Endothelial cell of umbilical vein (primary cell): ENCODE results near the gene PLXDC2. TPM values are rescaled to one million over a fixed set of nuclear protein-coding genes. Genes with fewer than 3 reads are reported as not detected.

Source experiments
- BruUV-seq: library from RNA; stranded (reverse); fragments of 400-500 nt; replicated peaks from 2 replicates; lab custom pipeline; 2021; lab: Mats Ljungman, UMichigan
- CTCF ChIA-PET: fragments of 300-600, 350-600 bp; sonication (Branson Sonifier 250); formaldehyde crosslinking; loops from one replicate; lab custom pipeline; 2021; ENCODE audit warnings: antibody characterized with exemption, inconsistent platforms; lab: Charles Lee
- POLR2A ChIA-PET: fragments of 300-600, 350-600 bp; sonication (Branson Sonifier 250); formaldehyde crosslinking; loops from one replicate; lab custom pipeline; 2021; ENCODE audit warnings: antibody characterized with exemption, inconsistent platforms; lab: Charles Lee
- DNase-seq: peaks from one replicate; pipeline ENCODE4 v3.0.0-alpha.2; 2011; ENCODE audit warnings: low read depth, low spot score
- FAIRE-seq: peaks from 2 replicates; lab custom pipeline; 2011; peaks lifted over from hg19 to GRCh38; lab: Jason Lieb, UNC
- H2AFZ ChIP-seq: 2 replicates; pipeline ENCODE4 v1.6.0; 2012; ENCODE audit warnings: low read depth, low read length, control low read depth, inconsistent platforms
- H3K27ac ChIP-seq: 2 replicates; pipeline ENCODE4 v1.5.1; 2011; ENCODE audit warnings: low read depth, mild to moderate bottlenecking, control low read depth, low read length, moderate library complexity; ENCODE audit not compliant: insufficient read depth
- H3K27me3 ChIP-seq, 2 experiments: 2 replicates each; pipeline versions ENCODE4 v1.6.0 to v1.6.1; 2011; ENCODE audit warnings: low read length in 2 of 2, mixed read lengths in 1 of 2; ENCODE audit not compliant: control insufficient read depth in 2 of 2, insufficient read depth in 2 of 2
- H3K36me3 ChIP-seq, 2 experiments: 2 replicates in 1 of 2; 3 replicates in 1 of 2; pipeline ENCODE4 v1.5.1; 2011; ENCODE audit warnings: low read length in 2 of 2, mild to moderate bottlenecking in 1 of 2, moderate library complexity in 1 of 2; ENCODE audit not compliant: control insufficient read depth in 2 of 2, insufficient read depth in 2 of 2; ENCODE audit errors: extremely low read depth in 1 of 2
- H3K4me1 ChIP-seq: 3 replicates; pipeline ENCODE4 v1.5.1; 2011; ENCODE audit warnings: mild to moderate bottlenecking, low read length; ENCODE audit not compliant: control insufficient read depth, insufficient read depth; ENCODE audit errors: extremely low read depth
- H3K4me2 ChIP-seq: 2 replicates; pipeline ENCODE4 v1.6.1; 2011; ENCODE audit warnings: low read length, control low read depth, mixed read lengths; ENCODE audit not compliant: insufficient read depth
- H3K4me3 ChIP-seq, 3 experiments: fragments of 200-600 bp in 1 of 3; sonication (generic), shearing (Covaris generic) in 1 of 3; replicated peaks in 1 of 3; 2 replicates each; pipeline ENCODE4 v1.5.1; 2011 to 2016; ENCODE audit warnings: control low read depth in 3 of 3, low read length in 3 of 3, mild to moderate bottlenecking in 2 of 3, inconsistent platforms in 1 of 3, low read depth in 1 of 3, moderate library complexity in 1 of 3; ENCODE audit not compliant: insufficient read depth in 1 of 3
- H3K79me2 ChIP-seq: 2 replicates; pipeline ENCODE4 v1.6.0; 2012; ENCODE audit warnings: low read length, inconsistent platforms; ENCODE audit not compliant: control insufficient read depth, insufficient read depth
- H3K9ac ChIP-seq: replicated peaks from 2 replicates; pipeline ENCODE3; 2011; ENCODE audit warnings: low read length, control low read depth; ENCODE audit not compliant: insufficient read depth; ENCODE audit errors: extremely low read depth
- H3K9me1 ChIP-seq: replicated peaks from 3 replicates; pipeline ENCODE4 v1.6.0; 2011; ENCODE audit warnings: mild to moderate bottlenecking, low read length; ENCODE audit not compliant: control insufficient read depth, insufficient read depth; ENCODE audit errors: extremely low read depth
- H3K9me3 ChIP-seq: replicated peaks from 2 replicates; pipeline ENCODE4 v1.5.1; 2012; ENCODE audit warnings: low read length, inconsistent platforms; ENCODE audit not compliant: control insufficient read depth, insufficient read depth
- H4K20me1 ChIP-seq: replicated peaks from 2 replicates; pipeline ENCODE3; 2011; ENCODE audit warnings: mild to moderate bottlenecking, low read length; ENCODE audit not compliant: control insufficient read depth, insufficient read depth; ENCODE audit errors: extremely low read depth
- EZH2 ChIP-seq: IDR thresholded peaks from 2 replicates; pipeline ENCODE4 v1.6.1; 2012; ENCODE audit warnings: borderline replicate concordance, low read depth, mild to moderate bottlenecking, moderate library complexity, low read length, inconsistent platforms; ENCODE audit not compliant: severe bottlenecking
- FOS ChIP-seq: IDR thresholded peaks from 2 replicates; pipeline ENCODE4 v1.6.1; 2011; ENCODE audit warnings: mild to moderate bottlenecking, low read length, moderate library complexity, borderline replicate concordance; ENCODE audit not compliant: insufficient read depth
- GATA2 ChIP-seq: IDR thresholded peaks from 2 replicates; pipeline ENCODE4 v1.7.0; 2011; ENCODE audit warnings: low read depth, mild to moderate bottlenecking, moderate library complexity, mixed read lengths, low read length; ENCODE audit not compliant: insufficient read length, insufficient read depth
- JUN ChIP-seq: IDR thresholded peaks from 2 replicates; pipeline ENCODE4 v1.6.1; 2011; ENCODE audit warnings: borderline replicate concordance, low read depth; ENCODE audit not compliant: insufficient read length, insufficient read depth
- MYC ChIP-seq: IDR thresholded peaks from one replicate; pipeline ENCODE4 v1.6.1; 2011; ENCODE audit warnings: mild to moderate bottlenecking, low read depth, low read length
- POLR2A ChIP-seq: IDR thresholded peaks from 2 replicates; pipeline ENCODE4 v1.6.1; 2012; ENCODE audit warnings: low read depth, mild to moderate bottlenecking, control low read depth, low read length
- POLR2AphosphoS5 ChIP-seq: IDR thresholded peaks from 2 replicates; pipeline ENCODE4 v1.6.1; 2012; ENCODE audit warnings: low read depth, mild to moderate bottlenecking, control low read depth, low read length, moderate library complexity; ENCODE audit not compliant: insufficient read depth
- dilution Hi-C: fragments of 300-500 bp; cut with MboI; formaldehyde crosslinking; loops from one replicate; pipeline ENCODE4 v1.15.0; 2019; ENCODE audit warnings: low sequenced_read_pairs; ENCODE audit not compliant: extremely low pct_ligation_motif_present
- intact Hi-C: fragments of 100-400 bp; cut with micrococcal nuclease; formaldehyde crosslinking; loops from one replicate; pipeline ENCODE4 v1.10.0; 2022
- polyA plus RNA-seq, 4 experiments: library from polyadenylated mRNA; depleted of rRNA in 3 of 4; stranded (reverse) in 3 of 4; unstranded in 1 of 4; fragments of >200 nt; gene quantifications; 2 replicates each; pipeline versions ENCODE4 v1.2.1 to v1.2.3, GENCODE V29; 2011 to 2012; ENCODE audit warnings: missing spikeins in 1 of 4
- total RNA-seq: library from RNA; stranded (reverse); gene quantifications from 2 replicates; pipeline ENCODE4 v1.2.3, GENCODE V29; 2021
- TF ChIP-seq, protein P1 (sequence below): IDR thresholded peaks from 2 replicates; pipeline ENCODE4 v1.6.1; 2011; ENCODE audit not compliant: insufficient read depth, insufficient read length
- TF ChIP-seq, protein P2 (sequence below), 2 donors: IDR thresholded peaks; 1 replicate in 1 of 2; 2 replicates in 1 of 2; pipeline ENCODE4 v1.5.1; 2011; ENCODE audit warnings: low read length in 2 of 2, mild to moderate bottlenecking in 2 of 2, moderate library complexity in 2 of 2, control low read depth in 1 of 2, inconsistent platforms in 1 of 2, low read depth in 1 of 2; ENCODE audit not compliant: insufficient read depth in 1 of 2; ENCODE audit errors: extremely low read depth in 1 of 2

The PLXDC2 gene
- total and polyA plus RNA-seq, 2 donors (not counting 3 experiments of a cell fraction or from before 2014, with no cell fraction given) = 0.32 to 1.2 TPM

DNA sequence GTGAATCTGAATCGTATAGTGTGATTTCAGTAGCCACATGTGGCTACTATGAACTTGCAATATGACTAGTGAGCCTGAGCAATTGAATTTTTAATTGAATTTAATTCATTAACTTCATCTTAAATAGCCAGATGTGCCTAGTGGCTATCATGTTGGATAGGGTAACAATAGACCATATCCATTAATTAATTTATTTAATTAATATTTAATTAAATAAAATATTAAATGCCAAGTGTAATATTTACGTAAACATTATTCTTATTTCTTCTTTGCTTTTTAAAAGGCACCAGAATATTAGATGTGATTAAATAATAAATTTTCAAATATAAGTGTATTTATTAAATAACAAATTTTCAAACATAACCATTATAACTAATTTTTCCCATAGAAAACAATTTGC is 354.4 kb downstream of the PLXDC2 start:
- no peak for DNase-seq
- H3K4me3 ChIP-seq = no peak overlapping the region
- H3K79me2 ChIP-seq = no peaks in the 10 kb centered on the region
- no peaks in the 10 kb centered on the region for H3K27me3 ChIP-seq
- H3K9me3 ChIP-seq = no peaks in the 10 kb centered on the region
- no peak overlapping the region for H2AFZ ChIP-seq
- ChIA-PET POLR2A (no interaction called here), CTCF (no interaction called here)
- no peaks in the 10 kb centered on the region for H3K9me1 ChIP-seq
- no peaks in the 10 kb centered on the region for H3K36me3 ChIP-seq
- intact Hi-C loops (no loop called here), dilution Hi-C loops (no loop called here)
- H3K4me1 ChIP-seq = no peaks in the 10 kb centered on the region
- H4K20me1 ChIP-seq = no peaks in the 10 kb centered on the region
- no peak for FAIRE-seq
- no TSS peak for BruUV-seq
- no peak overlapping the region for H3K4me2 ChIP-seq
- H3K27ac ChIP-seq = no peak overlapping the region
- TF ChIP-seq GATA2 (no peak), EZH2 (no peak), POLR2A (no peak), JUN (no peak), MYC (no peak), FOS (no peak), POLR2AphosphoS5 (no peak)
- TF ChIP-seq, protein P1, sequence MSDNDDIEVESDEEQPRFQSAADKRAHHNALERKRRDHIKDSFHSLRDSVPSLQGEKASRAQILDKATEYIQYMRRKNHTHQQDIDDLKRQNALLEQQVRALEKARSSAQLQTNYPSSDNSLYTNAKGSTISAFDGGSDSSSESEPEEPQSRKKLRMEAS = no peak
- TF ChIP-seq, protein P2, sequence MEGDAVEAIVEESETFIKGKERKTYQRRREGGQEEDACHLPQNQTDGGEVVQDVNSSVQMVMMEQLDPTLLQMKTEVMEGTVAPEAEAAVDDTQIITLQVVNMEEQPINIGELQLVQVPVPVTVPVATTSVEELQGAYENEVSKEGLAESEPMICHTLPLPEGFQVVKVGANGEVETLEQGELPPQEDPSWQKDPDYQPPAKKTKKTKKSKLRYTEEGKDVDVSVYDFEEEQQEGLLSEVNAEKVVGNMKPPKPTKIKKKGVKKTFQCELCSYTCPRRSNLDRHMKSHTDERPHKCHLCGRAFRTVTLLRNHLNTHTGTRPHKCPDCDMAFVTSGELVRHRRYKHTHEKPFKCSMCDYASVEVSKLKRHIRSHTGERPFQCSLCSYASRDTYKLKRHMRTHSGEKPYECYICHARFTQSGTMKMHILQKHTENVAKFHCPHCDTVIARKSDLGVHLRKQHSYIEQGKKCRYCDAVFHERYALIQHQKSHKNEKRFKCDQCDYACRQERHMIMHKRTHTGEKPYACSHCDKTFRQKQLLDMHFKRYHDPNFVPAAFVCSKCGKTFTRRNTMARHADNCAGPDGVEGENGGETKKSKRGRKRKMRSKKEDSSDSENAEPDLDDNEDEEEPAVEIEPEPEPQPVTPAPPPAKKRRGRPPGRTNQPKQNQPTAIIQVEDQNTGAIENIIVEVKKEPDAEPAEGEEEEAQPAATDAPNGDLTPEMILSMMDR (IDR thresholded peaks at IDR 0.05; ENCODE audit: extremely low read depth in 1 of 2, insufficient read depth in 1 of 2, low read depth in 1 of 2, low read length in 2 of 2) = no peak
- no peak overlapping the region for H3K9ac ChIP-seq
